ENCODE measurements around the gene ZFTA. TPM values are rescaled to one million over a fixed set of nuclear protein-coding genes. Genes with fewer than 3 reads are reported as not detected.

ZFTA gene
- polyA plus RNA-seq, 3 donors, result 1.2 TPM; not detected in 2

GRCh38 chr11:63816732-63817131 is 48.2 kb upstream of the ZFTA start:
- Histone ChIP-seq H3K27ac (ENCODE audit: low read depth in 1 of 2, low read length in 2 of 2) (no peak overlapping the region), H4K20me1 (ENCODE audit: insufficient read depth, low read length) (peaks cover 8% of the 10 kb centered on the region), H3K9ac (ENCODE audit: insufficient read depth, low read length, poor library complexity, severe bottlenecking) (no peak overlapping the region), H3K9me3 (replicated peaks in 1 of 2; ENCODE audit: control insufficient read depth in 1 of 2, insufficient read depth in 1 of 2, low read length in 2 of 2) (no peaks in the 10 kb centered on the region), H3K4me2 (replicated peaks; ENCODE audit: extremely low read depth, low read length, poor library complexity, severe bottlenecking) (no peak overlapping the region), H3K27me3 (ENCODE audit: control insufficient read depth in 2 of 2, insufficient read depth in 2 of 2, low read length in 2 of 2) (peaks cover 0 to 7% of the 10 kb centered on the region in 2 donors), H3K36me3 (replicated peaks in 1 of 2; ENCODE audit: control insufficient read depth in 1 of 2, insufficient read depth in 2 of 2, low read length in 2 of 2) (peaks cover 8 to 29% of the 10 kb centered on the region in 2 donors), H2AFZ (ENCODE audit: insufficient read depth, low read depth, low read length, poor library complexity, severe bottlenecking) (no peak overlapping the region), H3K4me1 (ENCODE audit: control insufficient read depth in 1 of 2, insufficient read depth in 2 of 2, low read length in 2 of 2) (peaks cover 25 to 28% of the 10 kb centered on the region in 2 donors), H3K4me3 (replicated peaks in 1 of 3; ENCODE audit: low read depth in 2 of 3, low read length in 3 of 3) (no peak overlapping the region), H3K79me2 (ENCODE audit: insufficient read depth, low read length) (peaks cover 33% of the 10 kb centered on the region)
- DNase-seq, result no peak
- Mint-ChIP-seq H3K4me1 (peaks cover 31% of the 10 kb centered on the region), H3K27me3 (ENCODE audit: low read depth in 3 of 3) (peaks cover 7 to 10% (median 10%) of the 10 kb centered on the region in 3 donors), H3K4me3 (no peak overlapping the region), H3K9me3 (peaks cover 0 to 3% (median 0%) of the 10 kb centered on the region in 7 donors), H3K36me3 (peaks cover 28 to 44% of the 10 kb centered on the region in 2 donors), H3K27ac (no peak overlapping the region)
- intact Hi-C loops (cut with micrococcal nuclease), result no loop called here
- TF ChIP-seq, protein P1, sequence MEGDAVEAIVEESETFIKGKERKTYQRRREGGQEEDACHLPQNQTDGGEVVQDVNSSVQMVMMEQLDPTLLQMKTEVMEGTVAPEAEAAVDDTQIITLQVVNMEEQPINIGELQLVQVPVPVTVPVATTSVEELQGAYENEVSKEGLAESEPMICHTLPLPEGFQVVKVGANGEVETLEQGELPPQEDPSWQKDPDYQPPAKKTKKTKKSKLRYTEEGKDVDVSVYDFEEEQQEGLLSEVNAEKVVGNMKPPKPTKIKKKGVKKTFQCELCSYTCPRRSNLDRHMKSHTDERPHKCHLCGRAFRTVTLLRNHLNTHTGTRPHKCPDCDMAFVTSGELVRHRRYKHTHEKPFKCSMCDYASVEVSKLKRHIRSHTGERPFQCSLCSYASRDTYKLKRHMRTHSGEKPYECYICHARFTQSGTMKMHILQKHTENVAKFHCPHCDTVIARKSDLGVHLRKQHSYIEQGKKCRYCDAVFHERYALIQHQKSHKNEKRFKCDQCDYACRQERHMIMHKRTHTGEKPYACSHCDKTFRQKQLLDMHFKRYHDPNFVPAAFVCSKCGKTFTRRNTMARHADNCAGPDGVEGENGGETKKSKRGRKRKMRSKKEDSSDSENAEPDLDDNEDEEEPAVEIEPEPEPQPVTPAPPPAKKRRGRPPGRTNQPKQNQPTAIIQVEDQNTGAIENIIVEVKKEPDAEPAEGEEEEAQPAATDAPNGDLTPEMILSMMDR (IDR thresholded peaks at IDR 0.05), result no peak
- no CpG with 5 or more reads among the region's 3 CpGs for WGBS (ENCODE audit: insufficient coverage)

DNA sequence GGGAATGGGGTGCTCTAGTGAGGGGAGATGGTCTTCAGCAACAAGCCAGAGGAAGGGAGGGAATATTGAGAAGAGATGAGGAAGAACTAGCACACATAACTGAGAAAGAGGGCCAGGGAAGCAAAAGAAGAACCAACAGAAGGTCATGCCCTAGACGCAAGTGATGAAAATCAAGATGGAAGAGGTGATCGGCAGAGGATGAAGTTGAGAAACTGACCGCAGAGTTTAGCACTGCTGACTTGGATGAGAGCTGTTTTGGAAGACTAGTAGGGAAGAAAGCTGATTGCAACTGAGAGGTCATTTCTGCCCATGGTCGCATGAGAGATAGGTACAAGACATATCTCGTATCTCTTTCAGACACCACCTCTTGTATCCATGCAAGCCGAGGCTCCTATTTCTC is 47.6 kb upstream of the ZFTA start:
- no peak overlapping the region for H3K27ac ChIP-seq (ENCODE audit: low read depth in 1 of 2, low read length in 2 of 2)
- H3K27ac Mint-ChIP-seq, result peak overlapping the region in 1 of 7 donors; percentile 72
- 77% methylated on average over 2 of the region's 6 CpGs for WGBS (ENCODE audit: insufficient coverage)
- peaks cover 33% of the 10 kb centered on the region for H3K79me2 ChIP-seq (ENCODE audit: insufficient read depth, low read length)
- H3K9me3 Mint-ChIP-seq, result peaks cover 0 to 3% (median 0%) of the 10 kb centered on the region in 7 donors
- H3K27me3 ChIP-seq (ENCODE audit: control insufficient read depth in 2 of 2, insufficient read depth in 2 of 2, low read length in 2 of 2), result peaks cover 0 to 7% of the 10 kb centered on the region in 2 donors
- H3K4me3 Mint-ChIP-seq, result no peak overlapping the region
- peaks cover 25 to 28% of the 10 kb centered on the region in 2 donors for H3K4me1 ChIP-seq (ENCODE audit: control insufficient read depth in 1 of 2, insufficient read depth in 2 of 2, low read length in 2 of 2)
- H3K36me3 ChIP-seq (replicated peaks in 1 of 2; ENCODE audit: control insufficient read depth in 1 of 2, insufficient read depth in 2 of 2, low read length in 2 of 2), result peaks cover 6 to 23% of the 10 kb centered on the region in 2 donors
- H3K4me3 ChIP-seq (replicated peaks in 1 of 3; ENCODE audit: low read depth in 2 of 3, low read length in 3 of 3), result no peak overlapping the region
- H3K36me3 Mint-ChIP-seq, result peaks cover 23 to 38% of the 10 kb centered on the region in 2 donors
- no peak overlapping the region for H3K4me2 ChIP-seq (replicated peaks; ENCODE audit: extremely low read depth, low read length, poor library complexity, severe bottlenecking)
- intact Hi-C loops (cut with micrococcal nuclease), result no loop called here
- peaks cover 11 to 12% (median 12%) of the 10 kb centered on the region in 3 donors for H3K27me3 Mint-ChIP-seq (ENCODE audit: low read depth in 3 of 3)
- no peak overlapping the region for H2AFZ ChIP-seq (ENCODE audit: insufficient read depth, low read depth, low read length, poor library complexity, severe bottlenecking)
- TF ChIP-seq, protein P1 (IDR thresholded peaks at IDR 0.05), result no peak
- no peak overlapping the region for H3K9ac ChIP-seq (ENCODE audit: insufficient read depth, low read length, poor library complexity, severe bottlenecking)
- H4K20me1 ChIP-seq (ENCODE audit: insufficient read depth, low read length), result peaks cover 8% of the 10 kb centered on the region
- H3K9me3 ChIP-seq (replicated peaks in 1 of 2; ENCODE audit: control insufficient read depth in 1 of 2, insufficient read depth in 1 of 2, low read length in 2 of 2), result no peaks in the 10 kb centered on the region
- peak in 2 of 3 donors; percentile 10 to 27 for DNase-seq
- peaks cover 31% of the 10 kb centered on the region for H3K4me1 Mint-ChIP-seq

Measured in CD14-positive monocyte (primary cell).